ENCODE results near the gene GRIPAP1.

The GRIPAP1 gene

DNA sequence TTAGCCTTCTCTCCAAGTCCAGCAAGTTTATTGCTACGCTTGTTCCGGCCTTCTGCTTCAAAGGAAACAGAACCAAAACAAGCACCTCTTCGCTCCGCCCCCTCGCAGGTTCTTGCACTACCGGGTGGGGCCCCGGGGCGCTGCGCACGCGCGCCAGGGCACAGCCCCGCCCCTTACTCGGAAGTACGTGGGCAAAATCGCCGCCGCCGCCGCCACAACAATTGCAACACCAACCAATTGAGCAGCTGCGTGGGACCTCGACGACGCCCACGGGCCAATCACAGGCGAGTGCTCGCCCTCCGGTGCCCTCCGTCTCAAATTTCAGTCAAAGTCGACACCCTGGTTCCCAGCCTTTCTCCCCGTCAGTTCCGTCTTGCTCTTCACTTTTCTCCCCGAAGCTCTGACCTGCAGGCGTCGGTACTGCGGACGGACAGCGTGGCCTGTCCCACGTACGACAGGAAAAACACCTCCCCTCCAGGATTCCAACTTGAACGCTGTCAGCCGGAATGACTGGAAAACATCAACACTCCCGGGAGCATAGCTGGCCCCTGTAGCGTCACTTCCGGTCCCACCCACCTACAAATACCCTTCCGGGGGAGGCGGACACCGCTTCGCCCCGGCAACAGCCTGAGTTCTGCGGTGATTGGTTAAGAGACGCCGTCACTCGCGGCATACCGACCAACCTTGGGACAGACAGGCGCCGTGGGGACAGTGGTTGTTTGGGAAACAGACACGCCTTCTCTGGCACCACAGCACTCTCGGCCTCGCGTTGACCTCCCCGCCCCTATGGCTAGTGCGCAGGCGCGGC is 44.0 kb downstream of the GRIPAP1 start:
- peak; percentile 81 for DNase-seq

DNA sequence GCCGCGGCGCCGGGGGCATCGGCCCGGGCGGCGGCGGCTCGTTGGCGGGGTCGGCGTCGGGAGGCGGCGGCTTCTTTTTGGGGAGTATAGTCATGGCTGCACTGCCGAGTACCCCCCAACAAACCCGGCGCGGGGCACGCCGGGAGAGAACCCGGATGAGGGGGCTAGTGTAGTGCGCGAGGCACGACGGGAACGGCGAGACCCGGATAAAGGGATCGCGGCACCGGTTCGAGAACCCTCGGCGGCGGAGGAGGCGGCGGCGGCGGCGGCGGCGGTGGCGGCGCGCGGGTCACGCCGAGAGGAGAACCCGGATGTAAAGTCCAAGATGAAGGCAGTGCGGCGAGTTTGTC is 44.6 kb downstream of the GRIPAP1 start, which contains the start of gene OTUD5:
OTUD5 (minus strand) TSS at position 131 of the 350 bp plus-strand sequence; CDS start at position 94, 37 bp downstream.
- no peak for DNase-seq

DNA sequence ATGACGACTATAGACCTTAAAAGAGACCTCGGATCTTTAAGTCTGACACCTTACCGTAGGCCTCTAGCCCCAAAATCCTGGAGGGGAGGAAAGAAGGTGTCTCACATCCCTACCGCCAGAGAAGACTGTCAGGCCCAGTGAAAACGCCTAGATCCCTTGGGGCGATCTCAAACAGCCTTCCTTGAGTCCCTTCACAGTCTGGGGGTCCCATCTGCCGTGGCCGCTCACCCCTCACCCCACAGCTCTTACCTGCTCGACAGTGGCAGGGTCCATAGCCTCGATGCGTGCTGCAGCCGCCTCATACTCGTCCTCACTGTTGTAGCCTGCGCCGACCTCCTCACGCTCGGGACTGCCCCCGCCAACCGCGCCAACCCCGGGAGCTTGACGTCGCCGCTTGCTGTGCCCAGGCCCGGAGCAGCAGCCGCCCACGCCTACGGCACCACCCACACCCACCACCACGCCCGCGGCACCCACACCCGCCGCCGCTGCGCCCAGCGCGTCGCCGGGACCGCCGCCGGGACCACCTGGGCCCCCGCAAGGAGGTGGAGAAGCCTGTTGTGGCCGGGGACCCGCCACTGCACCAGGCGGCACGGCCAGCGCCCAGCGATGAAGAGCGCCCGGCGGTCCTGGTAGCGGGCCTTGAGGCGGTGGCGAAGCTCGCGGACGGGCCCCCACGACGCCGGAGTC is 45.2 kb downstream of the GRIPAP1 start:
- no peak for DNase-seq

DNA sequence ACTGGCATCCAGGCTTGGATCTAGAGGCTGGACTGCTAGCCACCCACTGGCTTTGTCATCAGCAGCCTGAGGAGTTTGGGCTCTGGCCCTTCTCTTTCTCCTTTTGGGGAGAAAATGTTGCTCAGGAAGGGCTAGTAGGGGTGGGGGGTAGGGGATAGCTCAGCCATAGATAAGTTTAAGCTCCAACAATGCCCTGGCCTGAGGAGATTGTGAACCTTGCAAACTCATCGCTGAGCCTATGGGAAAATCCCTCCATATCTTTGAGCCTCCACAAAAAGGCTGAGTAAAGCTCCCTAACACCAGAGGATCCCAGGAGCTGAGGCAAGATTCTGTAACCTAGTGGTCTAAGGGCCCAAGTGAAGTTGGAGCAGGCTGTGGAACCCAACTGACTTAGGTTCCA is 53.5 kb downstream of the GRIPAP1 start:
- no peak for DNase-seq

DNA sequence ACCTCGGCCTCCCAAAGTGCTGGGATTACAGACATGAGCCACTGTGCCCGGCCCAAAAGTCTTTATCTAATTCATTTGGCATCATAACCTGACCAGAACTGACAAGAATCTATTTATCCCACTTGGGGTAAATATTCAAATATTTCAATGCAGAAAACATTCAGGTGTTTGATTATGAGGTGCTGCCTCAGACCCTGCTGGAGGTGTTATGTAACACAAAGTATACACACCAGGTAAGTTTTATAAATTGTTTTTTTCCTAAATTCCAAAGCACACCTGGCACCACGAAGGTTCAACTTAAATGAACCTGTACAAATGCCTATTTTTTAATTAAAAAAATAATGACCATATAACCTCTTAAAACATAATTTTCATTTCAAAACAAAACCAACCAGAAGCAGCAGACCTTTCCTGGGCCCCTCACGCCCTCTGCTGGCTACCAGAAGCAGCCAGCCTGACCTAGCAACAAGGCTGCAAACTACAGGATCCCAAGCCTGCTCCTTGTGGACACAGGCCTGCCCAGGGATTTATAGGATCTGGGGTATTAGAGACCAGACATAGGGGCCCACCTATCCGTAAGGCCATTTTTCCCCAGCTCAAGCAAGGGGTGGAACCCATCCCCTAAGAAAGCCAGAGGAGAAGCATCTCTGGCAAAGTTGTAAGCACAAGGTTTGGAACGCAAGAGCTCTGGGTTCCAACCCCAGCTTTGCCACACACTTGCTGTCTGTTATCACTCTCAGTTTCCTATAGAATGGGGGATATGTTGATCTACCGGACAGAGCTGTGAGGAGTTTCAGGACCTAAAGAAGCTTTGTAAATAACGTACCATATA is 56.3 kb downstream of the GRIPAP1 start:
- DNase-seq, result no peak

DNA sequence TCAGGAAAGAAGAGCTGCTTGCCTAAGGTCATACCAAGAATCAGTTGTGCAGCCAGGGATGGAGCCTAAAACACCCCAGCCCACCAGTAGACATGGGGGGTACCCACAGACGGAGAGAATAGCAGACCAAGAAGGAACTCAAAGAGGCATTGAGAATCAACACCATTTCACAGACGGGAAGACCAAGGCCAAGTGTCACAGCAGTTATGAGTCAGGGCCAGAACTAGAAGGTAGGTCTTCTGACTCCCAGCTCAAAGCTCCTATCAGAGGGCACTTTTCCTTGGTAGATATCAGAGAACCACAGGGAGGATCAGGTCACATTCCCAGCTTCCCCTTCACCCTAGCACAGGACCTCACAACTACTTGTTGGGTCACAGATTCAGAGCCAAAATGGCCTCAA is 59.2 kb downstream of the GRIPAP1 start:
- DNase-seq, result no peak

DNA sequence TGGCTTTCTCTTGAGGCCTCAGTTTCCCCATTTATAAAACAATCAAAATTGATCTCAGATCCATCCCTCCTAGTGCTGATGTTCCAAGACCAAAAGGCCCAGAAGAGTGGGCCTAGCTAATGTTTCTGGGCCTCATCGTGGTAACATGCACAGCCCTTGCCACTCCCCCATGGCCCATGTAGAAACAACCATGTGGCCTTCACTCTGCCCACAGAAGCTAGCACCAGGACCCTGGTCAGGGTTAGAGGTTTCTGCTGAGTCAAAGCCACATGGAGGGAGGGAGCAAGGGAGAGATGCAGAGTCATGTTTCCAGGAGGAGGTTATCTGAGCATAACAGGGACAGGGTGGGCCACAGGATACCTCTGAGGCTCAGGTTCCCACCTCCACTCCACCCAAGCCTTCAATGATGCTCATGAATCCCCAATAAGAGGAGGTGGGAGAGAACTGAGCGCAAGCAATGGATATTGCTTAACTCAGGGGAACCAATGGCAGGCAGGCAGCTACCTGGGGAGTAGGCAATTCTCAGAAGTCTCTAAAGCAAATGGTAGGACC is 61.6 kb downstream of the GRIPAP1 start:
- DNase-seq, result no peak

DNA sequence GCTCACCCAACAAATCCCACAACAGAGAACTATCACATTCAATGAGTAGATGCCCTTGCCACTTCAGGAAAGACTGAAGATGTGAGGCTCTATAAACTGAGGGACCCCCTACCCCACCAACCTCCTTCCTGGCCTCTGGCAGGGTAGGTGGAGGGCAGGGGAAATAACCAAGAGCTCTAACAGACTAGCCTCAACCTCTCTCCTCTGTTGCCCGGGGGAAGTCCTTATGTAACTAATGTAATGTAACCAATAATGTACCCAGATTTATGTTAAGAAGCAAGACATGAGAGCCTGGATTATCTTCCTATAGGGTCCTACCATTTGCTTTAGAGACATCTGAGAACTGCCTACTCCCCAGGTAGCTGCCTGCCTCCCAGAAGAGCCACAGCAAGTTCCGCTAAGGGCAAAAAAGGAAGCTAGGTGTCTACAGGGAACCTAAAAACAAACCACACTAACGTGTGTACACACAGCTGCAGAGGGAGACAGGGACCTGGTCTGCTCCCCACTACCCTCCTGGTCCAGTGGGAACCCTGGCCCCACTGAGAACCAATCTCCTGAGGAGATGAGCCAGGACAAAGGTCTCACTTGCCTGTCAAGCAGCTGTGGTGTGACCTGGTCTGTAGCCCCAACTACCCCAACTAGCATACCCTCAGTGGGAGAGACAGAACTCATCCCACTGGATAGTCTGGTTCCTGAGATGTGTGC is 62.4 kb downstream of the GRIPAP1 start:
- no peak for DNase-seq

DNA sequence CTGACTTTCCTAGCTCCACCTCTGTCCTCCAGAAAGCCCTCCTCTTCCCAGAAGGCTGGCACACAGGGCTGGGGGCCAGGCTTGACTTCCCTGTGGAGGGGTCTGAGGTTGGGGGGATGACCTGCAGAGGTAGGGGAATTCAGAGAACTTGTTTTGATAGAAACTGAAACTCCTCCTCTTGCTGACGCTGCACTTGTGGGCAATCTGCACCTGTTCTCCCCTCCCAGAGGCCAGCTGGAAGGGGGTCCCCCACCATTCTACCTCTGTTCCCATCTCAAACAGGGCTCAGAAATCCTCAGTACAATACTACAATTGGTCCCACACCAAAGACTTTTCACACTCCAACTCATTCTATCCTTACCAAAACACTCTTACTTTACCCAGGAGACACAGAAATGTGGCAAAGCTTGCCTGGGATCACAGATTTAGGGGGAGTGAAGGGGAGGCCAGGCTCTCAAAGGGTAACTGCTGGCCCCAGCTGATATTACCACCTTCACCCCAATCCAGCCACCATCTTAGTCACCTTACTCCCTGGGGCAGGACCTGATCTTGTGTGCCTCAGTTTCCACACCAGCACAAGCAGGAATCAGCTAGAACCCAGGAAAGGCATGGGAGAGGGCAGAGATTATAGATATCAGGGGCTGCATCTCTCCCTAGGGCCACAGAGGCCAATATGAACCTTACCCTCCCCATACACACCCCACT is 63.2 kb downstream of the GRIPAP1 start:
- DNase-seq, result no peak

DNA sequence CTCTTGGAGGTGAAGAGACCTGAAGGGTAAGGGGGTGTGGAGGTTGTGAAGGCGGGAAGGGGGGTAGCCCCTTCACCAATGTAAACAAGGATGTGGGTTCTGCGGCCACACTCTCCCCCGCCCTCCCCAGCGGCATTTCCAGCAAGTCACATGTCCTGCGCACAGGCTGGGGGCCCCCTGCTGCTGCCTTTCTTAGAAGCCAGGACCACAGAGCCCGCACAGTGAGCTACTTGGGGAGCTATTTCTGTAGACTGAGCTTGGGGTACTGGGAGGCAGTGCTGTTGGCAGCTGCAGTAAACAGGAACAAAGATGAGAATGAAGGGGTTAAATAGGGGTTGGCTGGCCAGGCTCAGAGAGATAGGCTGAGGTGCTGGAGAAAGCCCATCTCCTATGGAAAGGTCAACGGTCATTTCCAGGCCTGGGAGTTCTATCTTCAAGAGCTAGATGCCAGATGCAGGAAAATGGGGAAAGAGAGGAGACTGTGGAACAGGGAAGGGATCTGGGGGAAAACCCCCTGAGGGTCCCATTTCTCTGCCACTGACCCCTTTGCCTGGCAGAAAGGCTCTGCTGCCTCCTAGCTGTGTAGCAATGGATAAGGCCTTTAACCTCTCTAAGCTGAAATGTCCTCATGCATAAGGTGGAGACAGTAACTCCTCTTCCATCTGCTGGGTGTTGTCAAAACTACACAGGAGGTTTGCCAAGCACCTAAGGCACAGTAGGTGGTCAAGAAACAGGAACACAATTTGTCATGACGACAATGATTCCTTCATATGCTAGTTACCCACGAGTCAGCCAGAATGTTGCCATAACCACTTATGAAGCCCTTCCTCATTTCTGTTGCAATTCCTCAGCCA is 64.8 kb downstream of the GRIPAP1 start:
- peak; percentile 81 for DNase-seq

DNA sequence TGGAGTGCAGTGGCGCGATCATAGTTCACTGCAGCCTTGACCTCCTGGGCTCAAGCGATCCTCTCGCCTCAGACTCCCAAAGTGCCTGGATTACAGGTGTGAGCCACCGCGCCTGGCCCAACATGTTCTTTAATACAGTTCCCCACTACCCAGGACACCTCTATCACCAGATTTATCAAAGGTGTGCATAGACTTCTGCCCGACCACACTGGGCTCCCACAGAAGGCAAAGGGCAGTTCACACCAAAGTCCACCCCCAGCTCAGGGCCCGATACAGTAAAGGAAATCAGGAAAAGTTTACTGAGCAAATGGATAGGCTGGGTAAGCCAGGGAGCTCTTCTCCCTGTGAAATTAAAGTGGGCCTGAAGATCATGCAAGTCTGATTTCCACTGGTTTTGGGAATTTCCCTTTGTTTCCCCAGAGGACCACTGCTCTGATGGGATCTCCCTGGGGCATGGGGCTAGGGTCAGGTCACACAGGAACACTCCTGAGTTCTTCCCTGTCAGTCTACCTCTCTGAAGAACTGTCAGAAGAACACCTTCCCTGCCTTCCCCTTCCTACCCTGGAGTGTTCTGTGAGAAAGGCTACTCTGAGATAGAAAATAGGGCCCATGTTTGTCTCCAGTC is 65.5 kb downstream of the GRIPAP1 start:
- DNase-seq, result no peak

DNA sequence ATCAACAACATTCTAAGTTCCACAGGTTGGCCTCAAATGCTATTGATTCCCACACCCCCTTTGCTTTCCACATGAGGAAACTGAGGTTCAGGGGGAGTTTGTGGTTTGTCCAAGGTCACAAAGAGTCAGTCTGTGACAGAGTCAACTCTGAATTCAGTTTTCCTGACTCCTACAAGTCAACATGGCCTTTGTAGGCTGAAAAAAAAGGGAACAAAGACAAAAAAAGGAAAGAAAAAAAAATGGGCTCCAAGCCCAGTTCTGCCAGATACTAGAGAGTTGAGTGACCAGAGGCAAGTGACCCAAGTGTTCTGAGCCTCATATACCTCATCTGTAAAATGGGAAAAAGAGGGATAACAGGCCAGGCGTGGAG is 66.8 kb downstream of the GRIPAP1 start:
- DNase-seq, result no peak

DNA sequence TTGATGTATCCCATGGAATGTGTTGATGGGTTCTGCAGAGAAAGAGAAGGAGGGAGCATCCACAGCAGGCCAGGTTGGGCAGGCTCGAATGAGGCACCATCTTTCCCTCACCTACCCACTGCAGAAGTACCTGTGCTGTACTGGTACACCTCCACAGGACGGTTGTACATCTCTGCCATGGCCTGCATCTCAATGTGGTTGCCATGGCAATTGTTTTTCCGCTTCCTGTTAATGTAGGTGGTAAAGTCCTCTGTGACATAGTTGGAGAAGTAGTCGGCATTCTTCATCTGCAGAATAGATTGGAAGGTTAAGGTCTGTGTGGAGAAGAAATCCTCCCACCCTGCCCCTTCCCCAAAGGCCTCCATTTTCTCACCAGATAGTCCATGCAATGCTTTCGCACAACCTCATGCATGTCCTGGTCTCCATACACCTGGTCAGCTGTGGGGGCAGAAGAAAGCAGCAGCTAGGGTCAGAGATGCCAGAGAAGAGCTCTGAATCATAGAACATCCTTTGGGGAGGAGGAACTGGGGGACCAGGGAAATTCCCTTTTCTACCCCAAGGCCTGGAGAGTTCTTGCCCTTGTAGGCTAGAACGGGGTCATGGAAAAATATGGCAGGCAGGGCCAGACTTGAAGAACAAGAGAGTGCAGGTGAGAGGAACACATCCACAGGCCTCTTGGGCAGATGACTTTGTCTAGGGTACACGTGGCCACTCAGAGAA is 67.3 kb downstream of the GRIPAP1 start:
- DNase-seq, result no peak

DNA sequence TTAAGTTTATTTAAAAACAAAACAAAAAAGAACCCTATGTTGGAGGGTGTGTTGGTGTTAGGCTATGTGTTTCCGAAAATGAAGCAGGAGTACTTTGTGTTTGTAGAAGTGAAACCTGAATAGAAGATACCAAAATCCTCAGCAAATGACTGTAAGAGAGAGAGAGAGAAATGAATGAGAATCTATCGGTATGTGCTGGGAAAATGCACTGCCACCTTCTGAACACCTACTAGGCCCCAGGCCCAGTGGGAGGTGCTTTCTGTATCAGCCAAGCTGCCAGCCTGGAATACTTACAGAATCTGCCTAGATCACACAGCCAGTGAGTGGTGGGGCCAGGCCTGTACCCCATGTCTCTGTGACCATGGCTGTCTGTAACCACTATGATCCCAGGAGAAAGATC is 68.3 kb downstream of the GRIPAP1 start:
- no peak for DNase-seq

DNA sequence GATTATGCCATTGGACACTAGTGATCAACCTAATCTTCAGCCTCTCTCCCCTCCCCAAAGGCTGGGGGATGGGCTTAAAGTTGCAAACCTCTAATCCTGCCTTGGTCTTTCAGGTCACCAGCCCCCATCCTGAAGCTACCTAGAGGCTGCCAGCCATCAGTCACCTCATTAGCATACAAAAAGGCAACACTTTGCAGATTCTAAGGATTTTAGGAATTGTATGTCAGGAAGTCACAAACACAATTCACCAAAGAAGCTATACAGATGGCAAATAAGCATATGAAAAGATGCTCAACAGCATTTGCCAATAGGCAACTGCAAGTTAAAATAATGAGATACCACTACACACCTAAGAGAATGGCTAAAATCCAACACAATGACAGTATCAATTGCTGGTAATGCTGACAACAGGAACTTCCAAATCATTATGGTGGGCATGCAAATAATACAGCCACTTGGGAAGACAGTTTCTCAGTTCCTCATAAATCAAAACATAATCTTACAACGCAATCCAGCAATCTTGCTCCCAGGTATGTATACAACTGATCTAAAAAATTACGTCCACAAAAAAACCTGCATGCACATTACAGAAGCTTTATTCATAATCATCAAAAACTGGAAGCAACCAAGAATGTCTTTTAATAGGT is 74.2 kb downstream of the GRIPAP1 start:
- no peak for DNase-seq

DNA sequence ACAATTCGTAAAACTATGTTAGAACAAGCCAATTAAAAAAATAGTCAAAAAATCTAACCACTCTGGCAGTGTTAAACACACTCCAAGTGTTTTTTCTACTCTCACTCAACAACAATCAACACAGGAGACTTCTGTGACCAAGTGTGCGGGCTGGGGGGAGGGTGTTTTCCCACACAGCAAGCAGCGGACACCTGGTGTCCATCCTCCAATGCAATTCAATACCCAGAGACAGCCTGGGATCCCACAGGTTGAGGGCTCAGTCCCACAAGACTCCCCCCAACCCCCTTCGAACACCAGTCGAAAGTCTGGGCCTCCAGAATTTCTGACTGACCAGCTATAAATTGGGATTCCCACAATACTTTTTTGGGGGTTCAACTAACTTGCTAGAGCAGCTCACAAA is 74.9 kb downstream of the GRIPAP1 start:
- DNase-seq, result no peak

DNA sequence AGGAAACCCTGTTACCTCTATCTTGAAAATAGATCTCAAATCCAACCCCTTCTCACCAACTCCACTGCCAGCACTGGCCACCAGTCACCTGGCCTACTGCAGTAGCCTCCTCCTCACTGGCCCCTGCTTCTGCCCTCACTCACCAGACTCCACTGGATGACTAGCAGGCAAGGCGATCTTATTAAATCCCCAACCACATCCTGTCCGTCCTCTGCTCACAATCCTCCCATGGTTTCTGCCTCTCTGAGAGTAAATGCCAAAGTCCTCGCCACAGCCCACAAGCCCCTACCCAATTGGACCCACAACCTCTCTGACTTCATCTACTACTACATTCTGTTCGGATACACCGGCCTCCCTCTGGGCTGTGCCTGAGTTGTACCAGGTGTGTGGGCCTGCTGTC is 77.8 kb downstream of the GRIPAP1 start:
- no peak for DNase-seq

DNA sequence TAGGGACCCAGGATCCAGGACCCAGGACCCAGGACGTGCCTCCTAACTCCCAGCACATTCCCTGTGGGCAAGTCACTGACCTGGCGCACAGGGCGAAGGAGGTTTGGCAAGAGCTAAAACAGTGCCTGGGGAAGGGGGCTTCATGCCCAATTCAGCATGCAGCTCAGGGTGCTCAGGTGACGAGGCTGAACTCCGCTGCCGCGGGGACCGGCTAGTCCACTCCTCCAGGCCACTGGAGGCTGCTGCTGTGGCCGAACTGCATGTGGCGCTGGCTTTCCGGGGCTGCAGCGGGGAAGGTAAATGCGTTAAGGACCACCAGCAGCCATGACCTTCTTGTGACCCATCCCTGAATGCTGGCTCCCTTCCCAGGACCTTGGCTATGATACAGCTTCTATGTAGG is 78.3 kb downstream of the GRIPAP1 start:
- no peak for DNase-seq
